ELF-1 (cell line): ENCODE results near the gene CLCN7.

Source experiments
- DNase-seq: peaks from one replicate; pipeline ENCODE4 v3.0.0-alpha.2; 2016; ENCODE audit warnings: low read depth, low spot score

The CLCN7 gene, protein sequence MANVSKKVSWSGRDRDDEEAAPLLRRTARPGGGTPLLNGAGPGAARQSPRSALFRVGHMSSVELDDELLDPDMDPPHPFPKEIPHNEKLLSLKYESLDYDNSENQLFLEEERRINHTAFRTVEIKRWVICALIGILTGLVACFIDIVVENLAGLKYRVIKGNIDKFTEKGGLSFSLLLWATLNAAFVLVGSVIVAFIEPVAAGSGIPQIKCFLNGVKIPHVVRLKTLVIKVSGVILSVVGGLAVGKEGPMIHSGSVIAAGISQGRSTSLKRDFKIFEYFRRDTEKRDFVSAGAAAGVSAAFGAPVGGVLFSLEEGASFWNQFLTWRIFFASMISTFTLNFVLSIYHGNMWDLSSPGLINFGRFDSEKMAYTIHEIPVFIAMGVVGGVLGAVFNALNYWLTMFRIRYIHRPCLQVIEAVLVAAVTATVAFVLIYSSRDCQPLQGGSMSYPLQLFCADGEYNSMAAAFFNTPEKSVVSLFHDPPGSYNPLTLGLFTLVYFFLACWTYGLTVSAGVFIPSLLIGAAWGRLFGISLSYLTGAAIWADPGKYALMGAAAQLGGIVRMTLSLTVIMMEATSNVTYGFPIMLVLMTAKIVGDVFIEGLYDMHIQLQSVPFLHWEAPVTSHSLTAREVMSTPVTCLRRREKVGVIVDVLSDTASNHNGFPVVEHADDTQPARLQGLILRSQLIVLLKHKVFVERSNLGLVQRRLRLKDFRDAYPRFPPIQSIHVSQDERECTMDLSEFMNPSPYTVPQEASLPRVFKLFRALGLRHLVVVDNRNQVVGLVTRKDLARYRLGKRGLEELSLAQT

DNA sequence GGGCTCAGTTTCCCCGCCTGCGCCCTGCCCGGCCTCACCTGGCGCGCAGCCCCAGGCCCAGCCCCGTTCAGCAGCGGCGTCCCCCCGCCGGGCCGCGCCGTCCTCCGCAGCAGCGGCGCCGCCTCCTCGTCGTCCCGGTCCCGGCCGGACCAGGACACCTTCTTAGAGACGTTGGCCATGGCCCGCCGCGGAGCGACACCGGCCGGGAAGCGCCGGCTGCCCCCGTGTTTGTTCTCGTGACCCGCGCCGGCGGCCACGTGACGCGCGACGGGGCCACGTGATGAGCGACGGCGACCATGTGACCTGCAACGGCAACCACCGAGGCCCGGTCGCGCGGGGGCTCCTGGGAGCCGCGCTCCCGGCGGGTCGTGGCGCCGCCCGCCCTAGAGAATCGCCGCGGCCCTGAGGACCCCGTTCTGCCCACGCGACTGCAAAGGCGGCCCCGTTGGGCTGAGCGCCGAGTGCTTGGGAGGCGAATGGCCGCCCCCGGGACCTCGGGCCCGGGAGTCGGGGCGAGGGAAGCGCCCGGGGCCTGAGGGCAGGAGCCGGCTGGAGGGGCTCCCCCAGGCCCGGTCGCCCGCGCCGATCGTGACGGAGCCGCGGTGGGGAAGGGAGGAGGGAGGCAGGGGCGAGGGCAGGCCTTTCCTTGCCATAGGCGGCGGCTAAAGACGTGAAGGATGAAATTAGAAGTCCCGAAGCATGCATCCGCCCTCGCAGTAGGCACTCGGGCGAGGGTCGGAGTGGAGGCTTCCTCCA lies at the start of gene CLCN7:
TSS of gene CLCN7 (minus strand) at position 233 of the 756 bp plus-strand sequence. CDS start at position 179, 54 bp downstream.
- peak; percentile 88 for DNase-seq

DNA sequence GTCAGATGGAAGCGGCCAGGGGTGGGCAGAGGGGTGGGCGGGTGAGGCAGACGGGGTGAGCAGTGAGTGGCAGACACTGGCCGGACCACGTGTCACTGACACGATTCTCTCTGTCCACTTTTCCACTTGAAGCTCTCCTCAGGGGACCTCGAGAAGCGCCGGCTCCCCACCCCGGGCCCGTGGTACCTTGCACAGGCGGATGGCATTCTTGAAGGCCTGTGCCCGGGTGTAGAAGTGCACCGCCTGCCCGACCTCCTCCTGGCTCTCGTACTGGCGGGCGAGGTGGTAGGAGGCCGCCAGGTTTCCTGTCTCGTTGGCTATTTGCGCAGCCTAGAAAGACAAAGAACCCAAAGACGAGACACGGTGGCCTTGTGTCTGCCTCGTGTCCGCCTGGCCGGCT lies 49.5 kb upstream of the CLCN7 start:
- DNase-seq, result no peak

DNA sequence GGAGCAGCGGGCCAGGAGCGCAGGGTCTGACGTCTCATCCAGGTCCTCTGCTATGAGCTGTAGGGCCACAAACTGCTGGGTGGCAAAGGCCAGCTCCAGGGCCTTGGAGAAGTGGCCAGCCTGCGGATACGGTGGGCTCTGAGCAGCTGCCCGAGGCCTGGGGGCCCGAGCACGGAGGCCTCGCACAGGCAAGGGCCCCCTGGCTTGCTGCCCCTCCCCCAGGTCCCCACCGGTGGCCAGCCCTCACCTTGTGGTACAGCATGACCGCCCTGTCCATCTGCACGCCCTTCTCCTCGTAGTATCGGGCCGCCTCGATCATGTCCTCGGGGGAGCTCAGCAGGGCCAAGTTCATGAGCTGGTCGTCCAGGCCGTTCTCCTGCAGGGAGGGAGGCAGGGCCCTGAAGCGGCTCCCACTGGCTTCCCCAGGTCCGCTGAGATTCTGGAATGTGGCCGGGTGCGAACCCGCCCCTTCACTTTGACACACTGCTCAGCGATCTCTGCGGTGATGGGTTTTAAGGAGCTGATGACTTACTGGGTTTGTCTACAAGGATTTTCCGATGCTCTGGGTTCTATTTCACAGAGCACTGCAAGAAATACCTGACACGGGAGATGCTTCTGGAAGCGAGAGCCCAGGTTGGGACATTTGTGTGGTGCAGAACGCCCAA lies 48.9 kb upstream of the CLCN7 start:
- peak; percentile 43 for DNase-seq

DNA sequence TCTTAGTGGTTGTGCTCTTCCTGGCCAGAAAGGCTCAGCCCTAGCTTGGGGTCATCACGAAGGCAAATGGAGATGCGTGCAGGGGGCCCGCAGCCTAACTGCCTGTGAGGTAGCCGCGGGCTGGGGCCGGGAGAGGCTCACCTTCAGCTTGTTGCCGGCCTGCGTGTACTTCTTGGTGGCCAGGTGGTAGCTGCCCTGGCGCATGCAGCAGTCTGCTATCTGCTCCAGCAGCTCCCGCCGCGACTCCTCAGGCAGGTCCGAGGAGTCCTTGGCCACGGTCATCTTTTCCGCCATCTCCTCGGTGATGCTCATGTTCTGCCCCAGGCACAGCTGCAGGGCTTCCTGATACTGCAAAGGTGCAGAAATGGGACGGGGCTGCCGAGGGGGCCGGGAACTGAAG lies 45.6 kb upstream of the CLCN7 start:
- DNase-seq, result no peak

DNA sequence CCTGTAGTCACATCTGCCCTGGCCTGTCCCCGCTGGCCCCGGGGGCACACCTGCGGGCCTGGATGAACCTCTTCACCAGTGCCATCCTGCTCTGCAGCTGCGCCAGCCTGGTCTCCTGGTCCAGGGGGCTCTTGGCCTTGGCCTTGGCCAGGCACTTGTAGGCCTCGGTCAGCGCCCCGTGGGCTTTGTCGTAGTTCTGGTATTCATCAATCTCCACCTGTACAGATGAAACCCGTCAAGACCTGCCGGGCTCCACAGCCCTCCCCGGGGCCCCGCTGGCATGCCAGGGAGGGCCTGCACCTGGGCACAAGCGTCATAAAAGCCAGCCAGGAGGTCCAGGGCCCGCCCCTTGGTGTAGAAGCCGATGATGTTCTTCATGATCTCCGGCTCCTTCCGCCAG lies 45.0 kb upstream of the CLCN7 start:
- no peak for DNase-seq

DNA sequence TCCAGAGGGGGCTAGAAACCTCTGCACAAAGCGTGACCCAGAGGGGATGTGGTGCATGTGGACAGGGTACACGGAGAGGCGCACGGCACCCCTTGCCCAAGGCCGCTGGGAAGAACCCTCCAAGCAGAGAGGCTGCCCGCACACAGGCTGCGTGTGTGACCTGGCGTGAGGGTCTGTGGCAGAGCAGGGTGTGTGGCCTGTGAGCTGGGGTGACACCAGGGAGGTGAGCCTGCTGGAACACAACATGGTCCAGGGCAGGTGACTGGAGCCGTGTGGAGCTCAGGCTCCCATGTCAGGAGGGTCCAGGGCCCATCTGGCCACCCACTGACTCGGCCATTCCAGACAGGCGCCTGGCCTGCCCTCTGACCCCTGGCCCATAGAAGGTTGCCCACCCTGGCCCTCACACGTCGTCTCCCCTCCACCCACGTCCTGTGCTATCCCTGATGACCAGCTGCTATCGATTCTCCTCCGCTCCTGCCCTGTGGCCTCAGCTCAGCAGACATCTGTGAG lies 43.9 kb upstream of the CLCN7 start:
- no peak for DNase-seq

DNA sequence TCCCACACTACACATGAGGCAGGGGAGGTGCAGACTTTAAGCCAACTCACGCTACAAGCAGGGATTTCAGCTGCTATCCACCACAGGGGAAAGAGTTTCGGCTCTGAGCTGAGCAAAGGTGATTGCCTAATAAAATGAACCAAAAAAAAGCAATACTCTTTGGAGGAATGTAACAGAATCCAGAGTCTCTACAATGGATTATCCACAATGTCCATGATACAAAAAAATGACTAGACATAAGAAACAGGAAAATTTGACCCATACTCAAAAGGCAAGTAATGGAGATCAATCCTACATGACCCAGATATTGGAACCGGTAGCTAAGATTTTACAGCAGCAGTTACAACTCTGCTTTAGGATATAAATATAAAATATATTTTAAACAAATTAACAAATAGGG lies 39.7 kb upstream of the CLCN7 start:
- no peak for DNase-seq

DNA sequence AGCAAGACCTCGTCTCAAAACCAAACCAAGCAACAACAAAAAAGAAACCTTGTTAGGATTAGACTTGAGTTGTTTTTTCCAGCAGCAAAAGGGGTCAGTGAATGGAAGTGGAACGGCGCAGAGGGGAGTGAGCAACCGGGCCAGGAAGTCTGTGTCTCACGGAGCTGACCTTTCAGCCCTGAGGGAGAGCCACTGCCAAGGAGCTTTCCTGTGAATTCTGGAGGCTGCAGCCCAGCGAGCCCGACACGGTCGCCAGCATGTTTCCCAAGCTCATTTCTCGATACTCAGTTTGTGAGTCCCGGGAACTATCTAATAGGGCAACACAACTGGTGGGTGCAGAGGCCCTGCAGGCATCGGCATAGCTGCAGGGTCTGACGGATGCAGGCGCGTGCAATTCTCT lies 37.9 kb upstream of the CLCN7 start:
- DNase-seq, result no peak

DNA sequence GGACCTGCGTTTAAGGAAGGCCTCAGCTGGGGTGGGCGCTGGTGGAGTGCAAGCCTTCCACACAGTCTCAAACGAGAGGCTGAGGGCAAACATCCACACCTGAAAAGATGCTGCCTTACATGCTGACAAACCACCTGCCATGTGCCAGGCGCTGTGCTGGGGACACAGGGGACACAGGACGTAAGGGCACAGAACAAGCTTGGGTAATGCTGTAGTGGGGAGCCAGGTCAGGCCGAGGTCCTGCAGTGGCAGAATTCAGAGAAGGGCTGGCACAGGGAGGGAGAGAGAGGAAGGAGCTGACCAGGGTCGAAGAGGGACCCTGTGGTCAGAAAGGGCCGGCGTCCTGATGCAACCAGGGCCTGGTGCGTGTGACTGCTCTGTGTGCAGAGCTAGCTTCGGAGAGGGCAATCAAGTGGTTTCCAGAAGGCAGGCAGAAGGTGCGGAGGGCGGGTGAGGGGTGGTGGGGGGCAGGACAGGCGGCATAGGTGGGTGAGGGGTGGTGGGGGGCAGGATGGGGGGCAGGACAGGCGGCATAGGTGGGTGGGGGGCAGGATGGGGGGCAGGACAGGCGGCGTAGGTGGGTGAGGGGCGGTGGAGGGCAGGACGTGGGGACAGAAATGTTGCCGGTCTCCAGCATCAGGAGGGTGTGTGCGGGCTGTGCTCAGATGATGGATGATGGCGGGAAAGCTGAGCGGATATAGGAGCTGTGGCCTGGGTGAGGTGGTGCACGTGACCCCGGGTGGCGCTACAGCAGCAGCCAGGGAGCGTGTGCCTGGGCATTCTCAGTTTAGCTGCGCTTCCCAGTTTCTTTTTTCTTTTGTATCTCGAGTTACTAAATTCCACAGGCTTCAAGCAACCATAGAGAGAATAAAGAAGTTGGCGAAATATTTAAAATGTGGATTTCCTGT lies 37.1 kb upstream of the CLCN7 start:
- DNase-seq, result no peak

DNA sequence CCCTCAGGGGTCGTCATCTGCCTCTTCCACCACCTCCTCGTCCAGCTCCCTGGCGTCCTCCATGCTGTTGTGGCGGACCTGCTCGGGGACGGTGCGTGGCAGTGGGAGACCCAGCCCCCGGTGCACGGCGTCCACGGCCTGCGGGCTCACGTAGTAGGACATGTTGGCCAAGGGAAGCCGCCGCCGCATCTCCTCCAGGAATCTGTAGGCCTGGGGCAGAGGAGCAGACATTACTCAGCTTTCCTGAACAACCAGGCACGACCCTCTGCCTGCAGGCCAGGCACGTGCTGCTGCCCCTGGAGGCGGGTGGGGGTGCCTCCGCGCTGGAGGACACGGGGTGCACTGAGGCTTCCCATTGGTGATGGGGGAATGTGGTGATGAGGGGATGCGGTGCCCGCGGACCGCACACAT lies 36.1 kb upstream of the CLCN7 start:
- DNase-seq, result no peak

DNA sequence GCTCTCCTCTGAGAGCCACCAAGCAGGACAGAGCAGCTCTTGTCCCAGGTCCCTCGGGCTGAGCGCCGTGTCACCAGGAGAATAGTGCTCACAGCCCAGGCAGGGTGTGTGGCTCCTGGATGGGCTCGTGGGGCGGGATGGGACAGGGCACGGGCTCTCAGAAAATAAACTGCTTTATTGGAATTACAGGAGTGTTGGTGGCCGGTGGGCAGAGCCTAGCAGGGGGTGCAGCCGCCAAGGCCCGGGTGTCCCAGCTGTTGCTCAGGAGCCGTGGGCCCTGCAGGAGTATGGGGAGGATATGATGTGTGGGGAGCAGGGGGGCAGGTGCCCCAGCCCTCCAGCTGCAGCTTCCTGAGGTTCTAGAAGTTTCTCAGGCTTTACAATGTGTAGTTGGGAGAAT lies 35.4 kb upstream of the CLCN7 start:
- no peak for DNase-seq

DNA sequence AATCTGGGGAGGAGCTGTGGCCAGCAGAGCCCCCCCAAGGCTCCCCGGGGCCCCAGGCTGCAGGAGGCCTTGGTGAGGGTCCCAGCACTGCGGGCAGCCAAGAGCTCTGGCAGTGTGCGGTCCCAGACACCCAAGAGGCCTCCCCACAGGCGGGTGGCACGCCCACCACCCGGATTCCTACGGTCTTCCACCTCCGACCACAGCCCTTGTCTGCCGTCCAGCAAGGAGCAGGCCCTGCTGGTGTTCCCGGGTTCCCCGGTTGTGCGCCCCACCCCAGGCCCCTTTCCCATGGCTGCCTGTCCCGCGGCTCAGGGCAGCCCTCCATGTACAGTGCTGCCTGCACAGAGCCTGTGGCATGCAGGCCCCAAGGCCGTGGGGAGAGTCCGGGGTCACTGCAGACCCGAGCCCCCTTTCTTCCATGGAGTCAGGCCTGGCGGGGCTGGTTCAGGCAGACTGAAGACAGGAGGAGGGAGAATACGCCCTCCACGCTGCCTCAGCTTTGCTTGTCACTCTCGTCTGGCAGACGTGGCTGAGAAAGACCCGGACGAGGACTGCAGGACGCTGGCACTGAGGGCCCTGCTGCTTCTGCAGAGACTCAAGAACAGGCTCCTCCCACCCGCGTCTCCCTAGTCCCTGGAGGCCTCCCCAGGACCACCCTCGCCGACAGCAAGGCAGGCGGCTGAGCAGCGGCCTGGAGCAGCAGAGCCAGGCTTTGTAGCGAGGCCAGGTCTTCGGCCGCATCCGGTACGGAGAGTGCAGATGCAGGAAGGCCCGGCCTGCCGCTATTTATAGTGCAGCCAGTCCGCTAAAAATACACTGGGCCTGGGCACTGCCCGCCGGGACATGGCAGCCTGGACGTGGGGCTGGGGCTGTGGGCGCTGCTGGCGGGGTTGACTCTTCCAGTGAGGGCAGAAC lies 34.7 kb upstream of the CLCN7 start:
- no peak for DNase-seq

DNA sequence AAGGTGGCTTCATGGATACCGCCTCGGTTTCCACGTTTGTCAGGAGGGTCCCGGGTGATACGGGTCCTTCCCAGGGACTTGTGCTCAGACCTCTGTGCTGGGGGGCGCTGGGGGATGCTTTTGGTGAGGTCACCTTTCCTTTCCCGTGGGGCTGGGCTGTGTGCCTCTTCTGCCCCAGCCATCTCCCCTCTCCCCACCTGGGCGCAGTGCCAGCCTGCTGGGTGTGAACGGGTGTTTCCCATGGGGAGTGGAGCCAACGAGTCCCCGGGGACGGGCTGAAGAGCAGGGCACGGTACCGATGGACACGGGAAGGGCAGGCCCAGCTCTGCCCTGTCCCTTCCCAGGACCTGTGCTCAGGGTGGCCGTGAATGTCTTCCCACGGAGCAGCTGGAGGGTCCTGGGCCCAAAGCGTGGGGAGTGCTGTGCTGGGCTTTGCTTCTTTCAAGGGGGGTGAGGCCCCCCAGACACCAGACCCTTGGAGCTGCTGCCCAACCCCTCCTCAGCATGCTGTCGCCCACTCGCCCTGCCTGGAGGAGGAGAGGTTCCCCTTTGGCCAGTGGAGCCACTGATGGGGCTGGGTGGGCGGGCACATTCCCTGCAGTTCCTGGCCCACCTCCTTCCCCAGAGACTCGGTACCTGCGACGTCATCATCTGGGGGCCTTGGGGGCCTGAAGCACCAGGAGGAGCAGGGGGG lies 33.8 kb upstream of the CLCN7 start:
- DNase-seq, result no peak

DNA sequence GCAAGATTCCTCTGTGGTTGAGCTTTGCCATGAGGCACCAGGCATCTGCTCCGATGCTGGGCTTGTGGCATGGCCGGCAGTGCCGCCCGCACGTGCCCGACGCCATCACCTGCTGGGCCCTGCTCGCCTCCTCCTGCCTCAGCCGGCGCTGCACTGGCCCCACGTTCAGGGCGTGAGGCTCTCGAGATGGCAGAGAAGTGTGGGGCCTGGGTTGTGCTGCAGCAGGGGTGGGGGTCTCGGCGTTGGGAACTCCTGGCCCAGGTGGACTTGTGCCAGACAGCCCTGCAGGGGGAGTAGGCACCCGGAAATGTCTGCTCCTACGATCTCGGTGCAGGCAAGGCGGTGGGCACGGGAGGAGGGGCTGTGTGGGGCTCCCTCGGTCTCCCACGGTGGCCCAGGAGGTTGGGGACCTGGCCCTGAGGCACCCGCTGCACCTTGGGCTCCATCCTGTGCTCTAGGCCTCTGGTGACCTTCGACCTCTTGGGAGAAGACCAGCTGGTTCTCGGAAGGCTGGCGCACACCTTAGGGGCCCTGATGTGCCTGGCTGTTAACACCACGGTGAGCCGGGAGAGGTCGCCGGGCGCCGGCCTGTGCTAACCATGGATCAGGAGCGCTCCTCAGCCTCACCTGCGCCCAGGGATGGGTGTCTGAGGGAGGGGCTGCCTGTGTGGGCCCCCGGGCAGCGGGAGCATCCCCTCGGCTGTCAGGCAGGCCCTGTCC lies 31.8 kb upstream of the CLCN7 start:
- no peak for DNase-seq

DNA sequence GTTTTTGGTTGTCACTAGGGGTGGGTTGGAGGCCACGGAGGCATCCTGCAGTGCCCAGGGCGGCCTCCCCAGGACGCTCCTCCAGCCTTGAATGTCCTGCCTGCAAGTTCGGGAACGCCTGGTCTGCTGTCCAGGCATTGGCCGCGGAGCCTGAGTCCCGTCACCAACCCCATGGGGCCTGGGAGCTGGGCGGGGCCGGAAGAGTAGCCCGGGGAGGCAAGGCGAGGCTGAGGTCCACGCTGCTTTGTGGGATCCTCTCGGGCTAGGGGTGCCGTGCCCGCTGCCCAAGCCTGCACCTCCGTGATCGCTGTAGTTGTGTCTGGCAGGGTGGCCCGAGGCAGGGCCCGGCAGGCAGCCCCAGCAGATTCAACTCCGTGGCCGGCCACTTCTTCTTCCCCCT lies 31.1 kb upstream of the CLCN7 start:
- DNase-seq, result no peak

DNA sequence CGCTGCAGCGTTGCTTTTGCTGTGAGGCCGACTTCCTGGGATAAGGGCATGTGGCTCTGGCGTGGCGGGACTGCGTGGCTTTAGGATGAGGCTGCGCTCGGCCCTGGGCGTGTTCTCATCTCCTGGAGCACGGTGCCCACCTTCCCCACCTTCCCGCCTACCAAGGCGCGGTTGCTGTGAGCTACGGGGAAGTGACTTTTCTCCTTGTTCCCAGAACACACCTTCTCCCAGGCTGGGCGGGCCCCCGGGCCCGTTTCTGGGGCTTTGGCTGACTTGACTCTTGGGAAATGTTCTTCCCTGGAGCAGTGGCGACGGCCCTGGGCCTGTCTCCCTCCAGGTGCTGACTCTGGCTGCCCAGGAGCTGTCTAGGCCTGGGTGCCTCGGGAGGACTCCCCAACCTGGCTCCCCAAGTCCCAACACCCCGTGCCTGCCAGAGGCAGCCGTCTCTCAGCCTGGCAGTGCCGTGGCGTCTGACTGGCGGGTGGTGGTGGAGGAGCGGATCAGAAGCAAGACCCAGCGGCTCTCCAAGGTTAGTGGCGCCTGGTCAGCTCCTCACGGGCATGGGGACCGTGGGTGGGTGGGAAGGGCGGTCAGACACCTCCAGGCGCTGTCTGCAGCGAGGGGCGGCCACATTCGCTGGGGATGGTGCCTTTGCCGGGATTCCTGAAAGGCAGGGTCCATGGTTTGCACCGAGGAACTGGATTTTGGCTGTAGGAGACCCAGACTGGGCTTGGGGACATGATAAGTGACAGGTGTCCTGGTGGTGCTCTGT lies 30.4 kb upstream of the CLCN7 start:
- no peak for DNase-seq
